HG02763 (cell line): Measurements from ENCODE around the gene BTBD6.

Experiments
- ATAC-seq: cut with Tn5 transposase; IDR thresholded peaks from one replicate; pipeline ENCODE4 v1.9.1; 2021; ENCODE audit warnings: mild to moderate bottlenecking, moderate library complexity; ENCODE audit not compliant: unreplicated experiment

BTBD6 gene

DNA sequence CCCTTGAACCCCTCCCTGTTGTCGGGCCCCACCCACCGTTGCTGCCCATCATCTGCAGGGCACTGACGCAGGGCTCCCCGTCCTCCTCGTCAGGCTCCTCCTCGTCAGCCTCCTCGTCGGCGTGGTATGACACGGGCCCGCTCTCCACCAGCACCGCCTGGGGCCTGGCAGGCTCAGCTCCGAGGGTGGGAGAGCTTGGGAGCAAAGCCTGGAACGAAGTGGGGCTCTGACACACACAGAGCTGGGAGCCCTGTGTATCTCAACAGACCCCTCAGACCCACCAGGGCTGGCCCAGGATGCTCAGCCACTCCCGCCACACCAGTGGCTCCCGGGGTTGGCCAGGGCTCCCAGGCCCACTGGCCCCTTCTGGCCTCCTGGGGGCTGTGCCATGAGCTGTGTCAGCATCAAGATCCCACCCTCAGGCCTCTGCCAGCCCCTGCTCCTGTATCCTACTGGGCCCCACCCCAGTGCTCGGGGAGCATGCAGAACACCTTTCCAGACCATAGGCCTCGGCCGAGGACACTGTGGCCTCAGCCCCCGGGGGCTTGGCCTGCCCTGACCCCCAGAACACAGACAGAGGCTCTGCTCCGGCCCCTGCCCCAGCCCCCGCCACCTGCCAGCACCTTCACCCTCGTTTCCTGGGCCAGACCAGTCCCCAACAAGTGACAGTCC is 37.1 kb upstream of the BTBD6 start:
- ATAC-seq: no peak

DNA sequence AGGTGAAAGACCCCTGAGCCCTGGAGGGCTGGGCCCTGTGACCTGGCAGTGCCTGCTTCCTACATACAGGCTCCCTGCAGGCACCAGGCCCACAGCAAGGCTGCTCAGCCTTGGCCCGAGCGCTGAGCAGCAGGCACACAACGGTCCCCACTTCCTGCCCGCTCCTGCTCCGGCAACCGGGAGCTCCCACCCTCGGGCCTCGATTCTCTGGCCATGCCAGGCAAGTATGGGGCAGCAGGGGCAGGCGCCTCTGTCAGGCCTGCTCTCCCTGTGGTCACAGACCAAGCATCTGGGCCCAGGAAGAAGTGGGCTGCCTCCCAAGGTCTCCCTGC is 36.6 kb upstream of the BTBD6 start:
- no peak for ATAC-seq

DNA sequence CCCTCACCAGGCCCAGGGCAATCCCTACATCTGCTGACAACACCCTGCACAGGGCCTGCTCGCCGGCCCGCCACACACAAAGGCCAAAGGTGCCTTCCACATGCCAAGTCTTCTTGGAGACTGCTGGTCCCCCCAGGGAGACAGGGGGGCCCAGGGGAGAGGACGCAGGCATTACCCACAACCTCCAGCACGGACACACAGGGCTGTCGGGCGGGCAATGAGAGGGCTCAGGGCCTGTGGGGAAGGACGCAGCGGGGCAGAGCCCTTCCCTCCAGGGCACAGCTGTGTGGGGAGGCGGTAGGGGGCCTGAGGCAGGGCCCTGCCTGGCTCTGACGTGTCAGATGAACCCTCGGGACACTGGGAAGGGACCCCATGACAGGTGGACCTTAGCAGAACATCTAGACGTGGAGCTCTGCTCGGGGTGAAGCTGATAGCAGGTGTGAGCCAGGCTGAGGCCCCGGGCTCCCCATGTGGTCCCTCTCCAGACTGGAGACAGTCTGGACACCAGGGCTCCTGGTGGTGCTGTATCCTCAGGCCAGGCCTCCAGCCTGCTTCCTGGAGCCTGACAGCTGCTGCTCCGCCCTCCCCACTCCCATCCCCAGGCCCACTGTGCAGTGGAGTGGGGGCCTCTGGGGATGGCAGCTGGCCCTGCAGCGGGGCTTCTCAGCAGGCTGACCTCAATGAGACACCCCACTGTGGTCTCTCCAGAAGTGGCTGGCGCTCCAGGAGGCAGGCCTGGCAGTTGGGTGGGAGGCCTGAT is 35.6 kb upstream of the BTBD6 start:
- ATAC-seq: no peak

DNA sequence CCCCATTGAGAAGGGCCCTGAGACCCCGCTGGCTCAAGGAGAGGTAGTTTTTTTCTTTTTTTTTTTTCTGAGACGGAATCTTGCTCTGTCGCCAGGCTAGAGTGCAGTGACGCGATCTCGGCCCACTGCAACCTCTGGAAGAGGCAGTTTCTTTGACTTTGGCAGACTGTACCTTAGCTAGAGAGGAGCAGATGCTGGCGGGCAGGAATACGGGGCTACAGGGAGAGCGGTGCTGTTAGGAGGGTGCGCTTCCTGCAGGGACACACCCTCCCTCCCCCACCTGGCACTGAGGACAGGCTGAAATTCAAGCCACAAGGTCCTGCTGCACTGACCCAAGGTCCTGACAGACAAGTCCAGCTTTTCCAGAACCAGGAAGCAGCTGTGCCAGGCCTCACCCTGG is 35.0 kb upstream of the BTBD6 start:
- ATAC-seq: no peak

DNA sequence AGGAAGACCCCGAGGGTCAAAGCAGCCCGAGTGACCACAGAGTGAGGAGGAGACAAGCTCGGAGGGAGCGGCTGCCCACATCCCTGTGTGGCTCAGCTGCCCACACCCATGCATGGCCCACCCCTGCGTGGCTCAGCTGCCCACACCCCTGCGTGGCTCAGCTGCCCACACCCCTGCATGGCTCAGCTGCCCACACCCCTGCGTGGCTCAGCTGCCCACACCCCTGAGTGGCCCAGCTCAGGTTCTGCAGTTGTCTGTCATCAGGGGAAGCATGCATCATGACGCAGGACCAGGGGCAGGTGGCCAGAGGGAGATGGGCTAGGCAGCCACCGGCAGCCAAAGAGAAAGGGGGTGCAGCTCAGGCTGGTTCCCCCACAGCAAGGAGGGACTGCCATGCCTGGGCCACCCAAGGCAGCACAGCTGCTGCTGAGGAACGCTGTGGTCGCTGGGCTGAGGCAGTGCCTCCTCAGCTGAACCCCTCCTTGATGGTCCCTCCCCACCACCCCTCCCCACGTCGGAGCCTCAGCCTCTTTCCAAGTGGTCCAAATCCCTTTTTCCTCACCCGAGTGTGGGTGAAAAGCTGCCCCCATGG is 33.9 kb upstream of the BTBD6 start:
- ATAC-seq: no peak

DNA sequence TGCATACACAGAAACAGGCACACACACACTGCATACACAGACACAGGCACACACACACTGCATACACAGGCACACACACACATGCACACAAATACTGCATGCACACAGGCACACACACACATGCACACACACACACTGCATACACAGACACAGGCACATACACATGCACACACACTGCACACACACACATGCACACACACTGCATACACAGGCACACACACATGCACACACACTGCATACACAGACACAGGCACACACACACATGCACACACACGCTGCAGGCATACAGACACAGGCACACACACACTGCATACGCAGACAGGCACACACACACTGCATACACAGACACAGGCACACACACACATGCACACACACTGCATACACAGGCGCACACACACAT is 32.7 kb upstream of the BTBD6 start:
- no peak for ATAC-seq

DNA sequence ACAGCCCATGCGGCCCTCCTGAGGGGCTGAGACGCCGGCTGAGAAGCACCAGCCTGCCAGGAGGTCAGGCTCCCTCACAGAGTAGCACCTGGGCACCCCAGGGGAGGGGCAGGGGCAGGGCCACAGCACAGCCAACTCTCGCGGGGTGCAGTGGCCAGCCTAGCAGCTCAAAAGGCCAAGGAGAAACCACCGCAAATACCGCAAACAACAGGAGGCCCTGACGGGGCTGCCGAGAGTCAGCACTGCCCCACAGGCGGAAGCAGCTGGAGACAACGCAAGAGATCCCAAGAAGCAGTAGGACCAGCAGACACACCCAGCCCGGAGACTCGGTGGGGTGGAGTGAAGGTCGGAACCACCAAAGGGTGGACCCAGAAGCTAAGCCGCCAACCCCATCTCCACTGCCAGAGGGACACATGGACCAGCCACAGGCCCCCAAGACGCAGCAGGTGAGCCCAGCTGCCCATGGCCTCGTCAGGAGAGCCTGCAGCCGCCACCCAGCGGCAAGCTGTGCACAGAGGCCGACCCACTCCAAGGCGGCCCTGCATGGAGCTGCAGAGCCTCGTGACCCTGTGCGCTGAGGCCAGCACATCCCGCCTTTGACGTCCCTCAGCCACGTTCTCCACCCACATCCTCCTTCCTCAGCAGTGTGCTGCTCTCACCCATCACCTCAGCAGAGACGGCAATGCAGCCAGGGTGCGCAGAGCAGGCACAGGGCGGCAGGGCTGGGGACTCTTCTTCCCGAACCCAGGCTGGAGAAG is 31.7 kb upstream of the BTBD6 start:
- no peak for ATAC-seq

DNA sequence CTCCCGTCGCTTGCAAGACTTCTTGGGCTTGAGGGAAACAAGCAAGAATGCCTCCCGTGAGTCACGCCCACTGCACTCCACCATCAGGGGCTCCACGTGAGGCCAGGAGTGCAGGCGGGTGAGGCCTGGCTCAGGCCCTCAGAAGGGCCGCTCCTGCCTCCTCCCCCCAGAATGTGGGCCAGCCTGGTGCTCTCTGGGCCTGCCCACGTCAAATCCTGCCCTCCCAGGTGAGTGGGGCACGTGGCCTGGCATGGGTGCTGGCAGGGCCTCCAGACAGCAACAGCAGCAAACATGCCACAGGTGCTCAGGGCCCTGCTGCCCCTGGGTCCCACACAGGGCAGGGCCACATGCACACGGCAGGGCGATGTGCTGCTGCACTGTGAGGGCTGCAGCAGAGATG is 30.6 kb upstream of the BTBD6 start:
- ATAC-seq: no peak

DNA sequence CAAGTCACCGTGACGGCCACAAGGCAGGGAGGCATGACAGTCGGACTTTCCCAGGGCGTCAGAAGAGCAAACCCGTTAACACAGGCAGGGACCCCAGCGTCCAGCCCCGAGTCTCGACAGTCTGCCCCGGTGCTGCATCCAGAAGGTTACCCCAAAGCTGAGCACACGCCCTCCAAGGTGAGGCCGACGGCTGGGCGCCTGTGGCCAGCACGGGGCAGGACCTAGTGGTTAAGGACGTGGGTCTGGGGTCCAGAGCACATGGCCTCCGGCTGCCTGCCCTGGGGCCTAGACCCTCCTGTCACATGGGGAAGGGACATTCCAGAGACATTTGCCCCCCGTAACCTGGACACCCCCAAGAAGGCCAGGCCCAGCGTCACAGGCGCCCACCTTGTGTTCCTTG is 29.7 kb upstream of the BTBD6 start:
- no peak for ATAC-seq

DNA sequence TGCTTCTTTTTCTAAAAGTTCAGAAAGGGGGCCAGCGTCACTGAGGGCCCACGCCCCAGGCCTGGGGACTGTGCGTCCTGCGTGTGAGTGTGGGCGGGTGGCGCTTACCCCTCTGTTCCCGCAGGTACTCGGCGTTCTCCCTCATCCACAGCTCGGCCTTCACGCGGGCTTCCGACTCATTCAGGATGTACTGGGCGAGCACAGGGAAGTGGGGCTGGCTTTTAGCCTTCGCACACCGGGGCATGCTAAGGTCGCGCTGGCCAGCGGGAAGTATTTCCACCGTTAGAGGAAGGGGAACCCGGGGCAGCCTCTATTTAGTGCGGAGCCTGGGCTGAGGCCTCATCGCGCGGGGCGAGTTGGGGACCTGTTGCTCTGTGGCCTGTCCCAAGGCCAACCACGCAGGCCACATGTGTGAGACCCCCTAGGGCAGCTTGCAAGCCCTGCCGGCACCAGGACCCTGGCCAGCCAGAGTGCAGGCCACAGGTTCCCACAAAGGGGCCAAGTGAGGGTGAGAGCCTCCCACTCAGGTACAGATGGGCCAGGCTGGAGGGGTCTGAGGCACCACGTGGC is 29.2 kb upstream of the BTBD6 start:
- ATAC-seq: no peak

DNA sequence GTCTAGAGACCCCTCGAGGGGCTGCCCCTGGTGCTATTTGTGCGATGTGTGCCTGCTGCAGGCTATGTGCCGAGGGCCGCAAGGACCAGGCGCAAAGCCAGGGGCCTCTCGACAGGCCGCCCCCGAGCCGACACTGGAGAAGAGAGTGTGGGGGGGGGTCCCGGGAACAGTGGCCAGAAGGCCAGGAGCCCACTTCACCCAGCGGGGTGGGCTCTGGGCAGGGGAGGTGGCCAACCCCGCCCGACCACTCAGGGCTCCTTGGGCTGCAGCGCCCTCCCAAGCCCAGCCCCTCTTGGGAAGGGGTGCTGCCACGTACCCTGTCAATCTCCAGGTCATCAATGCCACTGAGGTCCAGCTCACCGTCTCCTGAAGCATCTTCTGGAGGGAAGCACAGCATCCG is 28.6 kb upstream of the BTBD6 start:
- ATAC-seq: no peak

DNA sequence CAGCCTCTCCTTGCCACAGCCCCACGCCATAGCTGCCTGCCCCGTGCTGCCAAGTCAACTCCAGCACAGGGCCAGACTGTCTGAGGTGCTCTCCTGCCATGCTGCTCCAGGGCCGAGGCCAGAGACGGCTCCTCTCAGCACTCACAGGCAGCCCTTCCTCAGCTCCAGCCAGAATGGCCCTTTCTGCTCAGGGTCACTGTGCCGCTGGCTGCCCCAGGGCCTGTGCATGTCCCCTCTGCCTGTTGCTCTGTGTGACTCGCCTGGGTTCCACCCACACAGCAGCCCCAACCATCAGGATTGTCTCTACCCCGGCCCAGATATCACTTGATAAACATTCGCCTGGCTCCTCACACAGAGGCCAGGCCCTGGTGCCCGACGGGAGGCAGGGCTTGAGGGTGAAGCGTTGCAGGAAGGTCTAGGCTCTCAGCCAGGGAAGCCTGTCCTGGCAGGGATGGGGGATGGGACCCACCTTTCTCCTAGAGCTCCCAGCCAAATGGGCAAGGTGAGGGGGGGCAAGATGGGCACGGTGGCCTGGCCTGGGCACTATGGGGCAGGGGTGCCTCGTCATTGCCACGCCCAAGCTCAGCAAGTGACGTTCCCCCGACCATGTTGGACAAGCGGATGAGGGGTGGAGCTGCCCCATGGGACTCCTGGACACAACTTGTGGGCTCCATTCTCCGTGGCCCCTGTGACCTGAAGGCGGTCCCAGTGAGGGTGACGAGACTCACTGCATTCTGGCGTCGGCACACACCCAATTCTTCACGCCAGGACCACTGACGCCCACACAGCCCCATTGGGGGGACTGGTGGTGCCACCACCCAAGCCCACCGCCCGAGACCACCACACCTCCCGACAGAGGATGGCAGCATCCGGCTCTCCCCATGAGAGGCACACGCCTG is 27.4 kb upstream of the BTBD6 start:
- no peak for ATAC-seq

DNA sequence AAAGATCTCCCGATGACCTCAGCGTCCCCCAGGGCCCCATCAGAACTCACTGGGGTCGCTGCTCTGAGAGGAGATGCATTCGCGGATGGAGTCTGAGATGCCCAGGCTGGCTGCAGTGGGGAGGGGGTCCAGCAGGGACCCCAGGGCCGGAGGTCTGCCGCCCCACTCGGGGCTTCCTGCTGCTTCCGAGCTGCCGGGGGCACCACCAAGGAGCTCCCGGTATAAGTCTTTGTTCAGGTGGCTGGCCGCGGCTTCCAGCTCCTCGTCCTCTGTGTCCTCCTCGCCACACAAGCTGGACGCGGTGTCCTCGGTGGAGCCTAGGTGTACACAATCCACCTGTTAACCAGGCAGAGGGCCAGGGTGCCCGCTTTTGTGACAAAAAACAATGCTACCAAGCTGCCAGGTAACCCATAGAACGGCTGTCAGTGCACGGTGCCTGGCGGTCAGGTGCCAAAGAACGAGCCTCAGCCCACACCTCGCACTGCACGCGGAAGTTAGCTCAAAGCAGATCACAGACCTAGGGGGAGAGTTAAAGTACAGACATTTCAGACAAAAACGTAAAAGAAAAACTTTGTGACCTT is 26.6 kb upstream of the BTBD6 start:
- ATAC-seq: no peak

DNA sequence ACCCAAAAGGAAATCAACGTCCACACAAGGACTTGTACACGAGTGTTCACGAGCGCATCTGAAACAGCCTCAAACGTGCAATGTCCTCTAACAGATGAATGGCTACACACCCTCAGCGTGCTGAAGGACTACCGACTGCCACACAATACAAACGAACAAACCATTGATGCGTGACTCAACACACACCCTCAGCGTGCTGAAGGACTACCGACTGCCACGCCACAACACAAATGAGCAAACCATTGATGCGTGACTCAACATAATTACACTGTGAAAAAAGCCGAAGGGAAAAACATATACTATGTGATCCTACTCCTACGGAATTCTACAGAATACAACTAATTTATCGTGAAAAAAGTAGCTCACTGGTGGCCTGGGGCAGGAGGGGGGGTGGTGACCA is 25.1 kb upstream of the BTBD6 start:
- no peak for ATAC-seq

DNA sequence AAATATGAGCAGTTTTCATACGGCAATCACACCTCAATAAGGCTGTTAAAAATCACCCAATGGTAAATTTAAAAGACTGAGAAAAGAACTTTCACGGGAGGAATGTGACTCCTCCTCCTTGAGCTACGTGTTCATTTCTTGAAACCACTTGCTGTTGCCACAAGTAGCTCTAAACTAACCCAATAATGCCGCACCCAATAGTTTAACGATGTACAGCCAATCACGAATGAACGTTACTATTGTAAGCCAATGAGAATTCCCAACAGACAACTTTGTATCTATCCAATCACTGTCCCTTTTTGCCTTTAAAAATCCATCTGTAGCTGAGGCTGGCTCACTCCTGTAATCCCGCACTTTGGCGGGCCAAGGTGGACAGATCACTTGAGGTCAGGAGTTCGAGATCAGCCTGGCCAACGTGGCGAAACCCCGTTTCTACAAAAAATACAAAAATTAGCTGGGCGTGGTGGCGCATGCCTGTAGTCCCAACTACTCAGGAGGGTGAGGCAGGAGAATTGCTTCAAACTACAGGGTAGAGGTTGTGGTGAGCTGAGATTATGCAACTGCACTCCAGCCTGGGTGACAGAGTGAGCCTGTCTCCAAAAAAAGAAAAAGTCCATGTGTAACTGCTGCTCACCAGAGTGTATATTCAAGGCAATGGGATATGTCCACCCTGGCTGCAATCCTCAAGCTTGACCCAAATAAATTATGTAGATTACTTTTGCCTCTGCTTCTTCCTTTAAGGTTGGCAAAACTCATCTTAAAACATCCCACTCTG is 24.4 kb upstream of the BTBD6 start:
- no peak for ATAC-seq

DNA sequence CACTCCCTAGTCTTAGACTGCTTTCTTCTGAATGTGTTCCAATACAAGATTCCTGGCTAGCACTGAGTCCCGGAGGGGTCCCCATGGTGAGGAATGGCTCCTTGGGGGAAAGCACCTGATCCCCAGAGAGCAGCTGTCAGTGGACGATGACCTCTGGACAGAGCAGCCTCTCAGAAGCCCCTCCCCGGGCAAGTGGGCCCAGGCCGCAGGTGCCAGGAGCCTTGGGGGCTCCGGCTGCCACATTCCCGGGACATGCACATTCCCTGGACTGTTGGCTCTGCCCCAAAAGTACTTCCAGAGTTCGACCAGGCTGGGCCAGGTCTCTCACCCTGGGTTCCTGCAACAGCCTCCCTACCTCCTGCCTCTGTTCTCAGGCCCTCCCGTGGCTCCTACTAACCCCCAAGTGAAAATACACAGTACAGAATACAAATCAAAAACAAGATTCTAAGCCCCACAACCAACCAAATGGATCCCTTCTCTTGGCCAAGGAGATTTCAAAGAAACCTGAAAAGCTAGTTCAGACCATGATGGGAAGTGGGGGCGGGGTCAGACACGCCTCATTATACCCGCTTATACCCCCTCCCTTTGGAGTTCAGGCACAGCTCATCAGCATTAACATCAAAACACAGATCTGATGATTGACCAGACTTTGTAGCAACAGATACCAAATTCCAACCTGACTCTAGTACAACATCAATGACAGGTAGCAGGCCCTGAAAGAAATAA is 23.3 kb upstream of the BTBD6 start:
- no peak for ATAC-seq

DNA sequence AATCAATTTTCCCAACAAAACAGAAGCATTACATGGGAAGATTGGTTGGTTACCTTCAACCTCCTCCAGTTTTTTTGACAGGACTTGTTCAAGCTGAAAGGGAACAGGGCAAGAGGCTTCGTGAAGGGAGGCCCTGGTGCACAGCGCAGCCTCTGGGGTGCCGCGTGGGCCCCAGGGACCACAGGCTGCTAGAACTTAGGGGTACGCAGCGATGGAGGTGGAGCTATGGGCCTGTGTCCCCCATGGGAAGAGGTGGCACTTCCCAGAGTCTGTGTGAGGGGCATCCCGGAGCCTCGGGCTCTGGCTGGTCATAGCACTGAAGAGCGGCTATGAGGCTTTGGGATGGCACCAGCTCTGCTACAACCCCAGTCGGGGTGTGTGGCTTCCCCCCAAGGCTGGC is 22.1 kb upstream of the BTBD6 start:
- ATAC-seq: no peak

DNA sequence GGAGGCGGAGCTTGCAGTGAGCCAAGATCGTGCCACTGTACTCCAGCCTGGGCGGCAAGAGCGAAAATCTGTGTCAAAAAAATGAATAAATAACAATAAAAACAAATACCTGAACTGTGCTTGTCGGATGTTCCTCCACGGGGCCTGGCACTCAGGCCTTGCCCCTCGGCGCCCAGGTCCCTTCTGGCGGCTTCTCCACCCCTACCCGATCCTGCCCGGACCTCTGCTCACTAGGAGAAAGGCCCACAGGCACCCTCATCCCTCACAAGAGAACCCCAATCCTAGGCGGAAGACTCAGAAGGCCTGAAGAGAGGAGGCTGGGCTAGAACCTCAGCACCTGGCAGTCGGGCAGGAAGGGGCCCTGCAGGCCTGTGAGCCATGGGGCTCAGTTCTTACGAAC is 21.0 kb upstream of the BTBD6 start:
- ATAC-seq: no peak

DNA sequence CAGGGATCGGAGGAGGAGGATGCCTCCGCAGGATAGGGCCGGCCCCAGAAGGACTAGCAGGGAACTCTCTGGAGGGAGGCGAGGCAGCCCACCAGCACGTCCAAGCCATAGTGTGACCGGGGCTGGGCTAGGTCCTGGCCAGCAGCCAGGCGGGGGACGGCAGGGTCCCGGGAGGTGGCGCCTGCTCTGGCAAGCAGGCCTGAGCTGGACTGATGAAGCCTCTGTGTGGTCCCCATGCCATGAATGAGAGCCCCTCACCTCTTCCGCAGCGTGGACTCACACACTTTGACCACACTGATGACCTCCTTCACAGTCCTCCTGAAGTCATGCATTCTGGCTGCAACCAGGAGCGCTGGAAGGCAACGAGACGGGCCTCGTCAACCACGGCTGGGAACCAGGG is 19.8 kb upstream of the BTBD6 start:
- no peak for ATAC-seq
